HUES48 (cell line): ENCODE measurements around the gene DGKH.
A peak's percentile ranks its signal among the peaks of the same experiment; 100 is the strongest.

Experiments
- H3K27ac ChIP-seq: one replicate; pipeline ENCODE4 v1.7.0; 2013; ENCODE audit warnings: low read depth, low read length, inconsistent platforms
- H3K27me3 ChIP-seq: 2 replicates; pipeline ENCODE4 v1.6.1; 2013; ENCODE audit warnings: mild to moderate bottlenecking, low read length; ENCODE audit not compliant: control insufficient read depth, insufficient read depth
- H3K36me3 ChIP-seq: 2 replicates; pipeline ENCODE4 v1.6.1; 2013; ENCODE audit warnings: low read length; ENCODE audit not compliant: control insufficient read depth, insufficient read depth
- H3K4me1 ChIP-seq: 2 replicates; pipeline ENCODE4 v1.6.1; 2013; ENCODE audit warnings: mild to moderate bottlenecking, low read length; ENCODE audit not compliant: control insufficient read depth, insufficient read depth
- H3K4me3 ChIP-seq: 2 replicates; pipeline ENCODE4 v1.5.1; 2013; ENCODE audit warnings: mild to moderate bottlenecking, low read depth, low read length
- H3K9ac ChIP-seq: 2 replicates; pipeline ENCODE4 v1.6.1; 2013; ENCODE audit warnings: mild to moderate bottlenecking, low read depth, low read length, moderate library complexity
- H3K9me3 ChIP-seq: 2 replicates; pipeline ENCODE4 v1.6.1; 2013; ENCODE audit warnings: low read length; ENCODE audit not compliant: control insufficient read depth, insufficient read depth

Gene DGKH

DNA sequence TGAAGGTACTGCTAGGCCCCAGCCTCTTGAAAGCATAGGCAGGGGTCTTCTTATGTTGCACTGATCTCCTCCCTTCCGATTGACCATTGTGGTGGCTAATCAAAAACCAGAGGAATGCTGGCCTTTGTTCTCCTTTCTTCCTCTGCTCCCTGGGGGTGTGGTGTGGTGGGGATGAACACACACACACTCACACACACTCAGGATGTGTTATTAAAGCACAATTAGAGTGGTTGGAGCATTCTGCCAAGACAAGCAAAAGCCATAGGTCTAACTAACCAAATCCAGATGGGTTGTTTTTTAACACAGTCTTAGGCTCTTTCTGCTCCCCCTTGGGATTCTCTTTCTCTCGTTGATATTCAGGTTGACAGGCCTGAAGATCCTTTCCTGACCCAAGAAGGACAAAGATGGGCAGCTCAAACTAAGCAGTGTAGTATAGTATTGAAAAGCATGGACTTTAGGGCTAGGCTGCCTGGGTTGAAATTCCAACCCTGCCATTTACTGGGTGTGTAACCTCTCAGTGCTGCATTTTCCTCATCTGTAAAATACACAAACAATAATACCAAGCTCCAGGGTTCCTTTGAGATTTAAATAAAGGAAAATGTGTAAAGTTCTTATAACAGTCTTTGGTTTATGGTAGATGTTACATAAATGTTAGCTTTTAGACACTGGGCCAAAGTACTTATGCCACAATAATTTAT lies 25.5 kb upstream of the DGKH start:
- H3K27me3 ChIP-seq: no peaks in the 10 kb centered on the region
- 0 out of 2 replicates have a peak, but pooled peaks cover 3% of the 10 kb centered on the region for H3K4me1 ChIP-seq
- no peaks in the 10 kb centered on the region for H3K36me3 ChIP-seq
- H3K27ac ChIP-seq: no peak overlapping the region
- H3K9me3 ChIP-seq: no peaks in the 10 kb centered on the region
- H3K9ac ChIP-seq: no peak overlapping the region
- H3K4me3 ChIP-seq: no peak overlapping the region

DNA sequence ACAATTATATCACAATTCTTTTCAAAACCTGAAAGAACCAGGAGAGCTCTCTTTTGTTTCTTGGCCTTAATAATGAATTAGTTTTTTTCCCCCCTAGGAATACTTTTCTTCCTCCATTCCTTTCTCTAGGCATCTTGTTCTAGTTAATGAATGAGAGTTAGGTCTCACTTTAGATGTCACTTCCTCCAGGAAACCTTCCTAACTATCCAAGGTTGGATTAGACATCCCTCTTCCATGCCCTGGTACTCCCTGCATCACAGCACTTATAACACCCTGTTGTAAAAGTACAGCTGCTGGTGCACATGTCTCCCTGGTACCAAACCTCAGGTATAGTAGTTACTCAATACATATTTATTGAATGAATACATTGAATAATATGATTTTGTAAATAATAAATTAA lies 21.2 kb upstream of the DGKH start:
- Histone ChIP-seq H3K9me3 (no peaks in the 10 kb centered on the region), H3K27me3 (no peaks in the 10 kb centered on the region), H3K4me1 (0 out of 2 replicates have a peak, but pooled peaks cover 3% of the 10 kb centered on the region), H3K36me3 (no peaks in the 10 kb centered on the region), H3K27ac (no peak overlapping the region), H3K4me3 (no peak overlapping the region), H3K9ac (no peak overlapping the region)

DNA sequence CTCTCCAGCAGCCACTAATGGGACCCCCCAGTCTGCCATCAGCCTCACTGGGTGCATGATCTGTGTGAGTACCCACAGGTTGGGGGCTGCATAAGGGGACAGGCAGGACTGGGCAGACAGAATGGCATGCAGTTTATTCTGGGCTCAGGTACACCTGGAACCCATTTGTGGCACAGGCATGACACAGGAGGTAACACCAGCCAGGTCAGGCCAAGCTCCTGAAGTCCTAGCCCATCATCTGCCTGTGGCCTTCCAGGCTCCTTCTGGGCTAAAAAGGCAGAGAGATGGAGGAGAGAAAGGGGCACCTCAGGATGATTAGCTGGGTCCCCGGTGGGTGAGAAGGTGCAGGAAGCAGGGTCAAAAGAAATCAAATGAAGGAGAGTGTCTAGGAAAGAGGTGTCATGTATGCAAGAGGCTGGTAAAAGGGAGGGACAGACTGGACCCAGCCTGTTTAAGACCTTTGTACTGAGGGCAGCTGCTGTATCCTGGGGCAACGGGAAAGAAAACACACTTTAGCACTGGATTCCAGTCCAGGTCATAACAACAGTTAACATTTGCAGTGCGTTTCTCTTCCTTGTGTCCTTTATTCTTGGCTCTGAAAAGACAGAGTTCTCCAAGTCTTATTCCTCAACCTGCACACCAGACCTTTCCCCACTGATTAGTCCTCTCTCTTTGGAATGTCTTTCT lies 20.2 kb upstream of the DGKH start:
- no peak overlapping the region for H3K27ac ChIP-seq
- 0 out of 2 replicates have a peak, but pooled peaks cover 3% of the 10 kb centered on the region for H3K4me1 ChIP-seq
- no peaks in the 10 kb centered on the region for H3K9me3 ChIP-seq
- H3K36me3 ChIP-seq: no peaks in the 10 kb centered on the region
- no peak overlapping the region for H3K9ac ChIP-seq
- no peaks in the 10 kb centered on the region for H3K27me3 ChIP-seq
- H3K4me3 ChIP-seq: no peak overlapping the region

DNA sequence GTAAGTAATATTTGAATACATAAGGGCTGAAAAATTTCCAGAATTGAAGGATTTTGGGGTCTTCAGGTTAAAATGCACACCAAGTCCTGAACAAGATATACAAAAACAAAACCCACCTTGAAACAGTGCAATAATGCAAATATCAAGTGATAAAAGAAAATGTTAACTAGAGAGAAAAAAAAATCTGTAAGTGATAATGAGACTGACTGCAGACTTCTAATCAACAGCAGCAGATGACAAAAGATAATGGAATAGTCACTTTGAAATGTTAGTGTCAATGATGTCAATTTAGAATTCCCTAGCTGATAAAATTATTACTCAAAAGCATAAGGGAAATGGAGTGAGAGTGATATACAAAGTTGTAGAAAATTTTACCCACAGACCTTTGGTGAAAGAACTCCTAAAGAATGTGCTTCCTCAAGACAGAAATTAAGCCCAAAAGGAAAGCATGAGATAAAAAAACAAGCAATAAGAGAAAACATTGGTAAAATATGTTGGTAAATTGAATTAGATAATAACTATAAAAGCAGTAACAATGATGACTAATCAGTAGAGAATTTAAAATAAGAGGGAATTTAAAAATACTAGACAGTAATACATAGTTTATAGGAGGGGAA lies 12.4 kb upstream of the DGKH start:
- no peak overlapping the region for H3K9ac ChIP-seq
- H3K9me3 ChIP-seq: peaks cover 5% of the 10 kb centered on the region; the same call in 1 of the 2 replicates
- H3K4me3 ChIP-seq: no peak overlapping the region
- no peak overlapping the region for H3K27ac ChIP-seq
- peaks cover 4% of the 10 kb centered on the region; the same call in 1 of the 2 replicates for H3K4me1 ChIP-seq
- H3K27me3 ChIP-seq: peaks cover 35% of the 10 kb centered on the region
- H3K36me3 ChIP-seq: no peaks in the 10 kb centered on the region

DNA sequence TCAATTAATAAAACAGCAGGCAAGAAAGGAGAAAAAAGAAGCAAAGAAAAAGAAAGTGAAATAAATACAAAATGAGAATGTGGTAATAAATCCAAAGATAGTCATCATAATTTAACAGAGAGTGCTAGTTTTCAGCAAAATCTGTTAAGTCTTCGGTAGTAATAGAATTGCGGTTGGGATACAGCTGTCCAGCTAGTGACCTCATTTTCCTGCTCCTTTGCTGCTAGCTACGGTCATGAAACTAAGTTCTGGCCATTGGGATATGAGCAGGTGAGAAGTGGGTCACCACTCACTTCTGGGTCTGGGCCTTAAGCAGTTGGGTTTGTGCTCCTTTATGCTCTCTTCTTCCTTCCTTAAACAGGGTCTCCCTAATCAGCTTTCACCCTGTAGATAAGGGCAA lies 11.7 kb upstream of the DGKH start:
- Histone ChIP-seq H3K9me3 (peaks cover 5% of the 10 kb centered on the region; the same call in 1 of the 2 replicates), H3K27me3 (peaks cover 42% of the 10 kb centered on the region), H3K9ac (no peak overlapping the region), H3K27ac (no peak overlapping the region), H3K36me3 (no peaks in the 10 kb centered on the region), H3K4me1 (peaks cover 6% of the 10 kb centered on the region; the same call in 1 of the 2 replicates), H3K4me3 (no peak overlapping the region)

DNA sequence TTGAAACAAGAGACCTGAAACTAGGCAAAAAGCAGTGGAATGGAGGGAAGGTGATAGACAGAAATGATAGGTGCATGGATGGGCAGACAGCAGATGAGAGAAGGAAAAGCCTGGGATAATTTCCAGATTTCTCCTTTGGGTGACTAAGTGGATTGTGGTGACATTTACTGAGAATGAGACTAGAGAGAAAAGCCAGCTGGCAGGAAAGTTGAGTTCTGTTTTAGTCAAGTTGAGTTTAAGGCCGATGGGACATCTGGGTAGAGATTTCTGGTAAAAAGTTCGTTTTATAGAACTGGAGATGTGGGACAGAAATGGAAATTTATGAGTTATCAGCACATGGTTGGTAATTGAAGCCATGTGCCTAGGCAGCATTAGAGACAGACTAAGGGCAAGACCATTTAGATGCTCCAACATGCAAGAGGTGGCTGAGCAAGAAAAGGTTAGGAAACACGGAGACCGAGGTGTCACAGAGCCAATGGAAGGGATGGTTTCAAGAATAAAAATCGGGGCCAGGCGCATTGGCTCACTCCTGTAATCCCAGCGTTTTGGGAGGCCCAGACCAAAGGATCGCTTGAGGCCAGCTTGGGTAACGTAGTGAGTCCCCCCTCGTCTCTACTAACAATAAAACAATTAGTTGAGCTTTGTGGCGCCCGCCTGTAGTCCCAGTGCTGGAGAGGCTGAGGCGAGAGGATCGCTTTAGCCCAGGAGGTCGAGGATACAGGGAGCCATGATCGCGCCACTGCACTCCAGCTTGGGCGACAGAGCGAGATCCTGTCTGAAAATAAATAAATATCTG lies 9.6 kb upstream of the DGKH start:
- Histone ChIP-seq H3K9ac (no peak overlapping the region), H3K4me3 (no peak overlapping the region), H3K4me1 (peaks cover 13% of the 10 kb centered on the region), H3K27me3 (peaks cover 56% of the 10 kb centered on the region), H3K9me3 (peaks cover 5% of the 10 kb centered on the region; the same call in 1 of the 2 replicates), H3K27ac (no peak overlapping the region), H3K36me3 (no peaks in the 10 kb centered on the region)

DNA sequence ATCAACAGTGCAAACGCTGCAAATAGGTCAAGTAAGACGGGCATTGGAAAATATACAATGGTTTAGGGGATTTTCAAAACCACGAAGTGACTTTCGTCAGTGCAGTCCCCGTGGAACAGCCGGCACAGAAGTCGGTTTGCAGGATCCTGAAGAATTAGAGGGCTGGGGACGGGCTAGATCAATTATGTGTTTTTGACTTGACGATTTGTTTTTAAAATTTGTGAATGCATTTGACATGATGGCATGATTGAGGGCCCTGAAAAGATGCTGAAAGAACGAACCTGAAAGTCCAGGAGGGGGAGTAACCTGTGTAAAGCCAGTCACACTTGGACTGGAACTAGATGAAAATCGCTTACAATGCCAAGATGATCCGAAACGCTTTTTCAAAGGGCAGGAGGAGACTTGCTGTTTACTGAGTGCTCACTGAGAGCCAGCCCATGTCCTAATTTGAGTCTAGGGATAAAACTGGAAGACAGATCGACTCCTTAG lies 8.9 kb upstream of the DGKH start:
- Histone ChIP-seq H3K9ac (peak overlapping the region; percentile 82), H3K27me3 (peaks cover 56% of the 10 kb centered on the region), H3K9me3 (peaks cover 5% of the 10 kb centered on the region; the same call in 1 of the 2 replicates), H3K27ac (peak overlapping the region; percentile 74), H3K4me3 (peak overlapping the region; percentile 83), H3K4me1 (peaks cover 13% of the 10 kb centered on the region), H3K36me3 (no peaks in the 10 kb centered on the region)

DNA sequence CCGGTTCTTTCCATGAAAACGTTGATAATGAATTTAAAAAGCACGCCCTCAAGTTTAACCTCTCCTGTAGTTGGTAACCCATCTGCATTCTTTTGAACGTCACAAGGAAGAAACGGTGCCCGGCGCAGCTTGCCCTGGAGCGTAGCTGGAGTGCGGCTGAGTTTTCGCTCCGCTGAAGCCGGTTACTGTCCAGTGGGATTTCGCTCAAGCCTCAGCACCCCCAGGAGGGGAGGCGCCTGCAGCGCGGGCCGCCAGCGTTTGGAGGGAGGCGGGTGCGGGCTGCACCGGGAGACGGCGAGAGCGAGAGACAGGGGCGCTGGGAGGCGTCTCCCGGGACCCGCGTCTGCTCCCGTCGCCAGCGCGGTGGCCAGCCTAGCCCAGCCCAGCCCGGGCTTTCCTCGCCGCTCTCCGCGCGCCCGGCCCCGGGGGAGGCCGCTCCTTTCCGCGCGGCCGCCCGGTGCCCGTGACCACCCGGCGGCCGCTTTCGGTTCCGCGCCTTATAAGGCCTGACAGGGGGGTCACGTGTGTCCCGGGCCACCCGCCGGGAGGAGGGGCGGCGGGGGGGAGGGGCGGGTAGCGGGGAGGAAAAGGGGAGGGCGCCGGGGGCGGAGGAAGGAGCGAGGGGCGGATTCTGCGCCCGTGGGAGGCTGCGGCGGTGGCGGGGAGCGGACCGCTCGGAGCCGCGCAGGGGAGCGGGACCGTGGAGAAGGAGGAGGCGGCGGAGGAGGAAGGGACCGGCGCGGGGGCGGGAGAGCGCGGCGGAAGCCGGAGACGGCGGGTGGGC lies 8.3 kb upstream of the DGKH start:
- Histone ChIP-seq H3K27ac (peak overlapping the region; percentile 74), H3K4me1 (peaks cover 13% of the 10 kb centered on the region), H3K27me3 (peaks cover 62% of the 10 kb centered on the region), H3K9ac (peak overlapping the region; percentile 82), H3K36me3 (no peaks in the 10 kb centered on the region), H3K4me3 (peak overlapping the region; percentile 83), H3K9me3 (peaks cover 5% of the 10 kb centered on the region; the same call in 1 of the 2 replicates)

DNA sequence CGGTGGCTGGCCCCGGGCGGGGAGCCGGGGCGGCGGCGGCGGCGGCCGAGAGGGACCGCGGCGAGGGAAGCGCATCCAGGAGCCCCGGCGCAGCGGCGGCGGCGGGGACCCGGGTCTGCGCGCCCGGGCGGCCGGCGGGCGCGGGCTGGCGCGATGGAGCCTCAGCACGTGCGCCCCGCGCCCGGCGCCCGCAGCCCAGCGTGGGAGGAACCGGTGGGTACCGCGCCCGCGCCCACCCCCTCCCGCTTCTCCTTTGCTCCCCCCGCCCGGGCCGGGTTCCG lies 7.8 kb upstream of the DGKH start:
- Histone ChIP-seq H3K27me3 (peaks cover 68% of the 10 kb centered on the region), H3K4me1 (peaks cover 13% of the 10 kb centered on the region)

More for the DNA sequence above, 7.8 kb upstream of the DGKH start:
- peak overlapping the region; percentile 42 for H3K27ac ChIP-seq
- no peaks in the 10 kb centered on the region for H3K36me3 ChIP-seq
- peak overlapping the region; percentile 78; the same call in 1 of the 2 replicates for H3K9ac ChIP-seq
- H3K4me3 ChIP-seq: peak overlapping the region; percentile 83
- peaks cover 3% of the 10 kb centered on the region; the same call in 1 of the 2 replicates for H3K9me3 ChIP-seq
